HCT116 (cell line): ENCODE measurements around the gene DLG5. TPM values are rescaled to one million over a fixed set of nuclear protein-coding genes. Genes with fewer than 3 reads are reported as not detected.

Experiments used
- ATAC-seq: fragments of 200-7000 bp; cut with Tn5 transposase; 2 replicates; pipeline ENCODE4 v1.9.1; 2020; ENCODE audit warnings: mild to moderate bottlenecking, moderate library complexity
- BruUV-seq: library from RNA; stranded (reverse); fragments of 400-500 nt; replicated peaks from 2 replicates; lab custom pipeline; 2021; lab: Mats Ljungman, UMichigan
- CTCF ChIA-PET: fragments of 300-600 bp; sonication (Branson Sonifier 250); formaldehyde crosslinking; loops from one replicate; lab custom pipeline; 2021; ENCODE audit warnings: antibody characterized with exemption; lab: Charles Lee
- POLR2A ChIA-PET: fragments of 300-600, 350-600 bp; sonication (Branson Sonifier 250); formaldehyde crosslinking; loops from one replicate; lab custom pipeline; 2021; ENCODE audit warnings: antibody characterized with exemption; lab: Charles Lee
- RAD21 ChIA-PET, 2 experiments: fragments of 300-600 bp; sonication (Branson Sonifier 250); formaldehyde crosslinking; loops; one replicate each; lab custom pipeline; 2023; ENCODE audit warnings: low total read pairs in 2 of 2; ENCODE audit not compliant: uncharacterized antibody in 2 of 2, unreplicated experiment in 2 of 2, low non-redundant PET in 1 of 2; lab: Charles Lee
- DNase-seq: peaks from one replicate; pipeline ENCODE4 v3.0.0-alpha.2; 2010; ENCODE audit warnings: low read depth, low spot score
- H2AFZ ChIP-seq: fragments of 200-600 bp; shearing (Covaris generic), sonication (generic); 2 replicates; pipeline ENCODE4 v1.6.1; 2017; ENCODE audit warnings: low read depth, mixed run types, mixed read lengths, antibody characterized with exemption, low read length; ENCODE audit not compliant: poor library complexity, severe bottlenecking
- H3K27ac ChIP-seq: 2 replicates; pipeline ENCODE4 v1.5.1; 2012; ENCODE audit warnings: low read depth, low read length
- H3K27me3 ChIP-seq: fragments of 200-600 bp; sonication (generic); 2 replicates; pipeline ENCODE4 v1.6.1; 2016; ENCODE audit warnings: mixed run types, low read length, mixed read lengths; ENCODE audit not compliant: insufficient read depth
- H3K36me3 ChIP-seq, 2 experiments: fragments of 200-500 bp in 1 of 2; fragments of 200-600 bp in 1 of 2; sonication (Bioruptor generic) in 1 of 2; sonication (generic) in 1 of 2; 2 replicates each; pipeline versions ENCODE4 v1.5.1 to v1.6.1; 2014 to 2016; ENCODE audit warnings: low read length in 2 of 2, inconsistent platforms in 1 of 2, mixed read lengths in 1 of 2, mixed run types in 1 of 2; ENCODE audit not compliant: insufficient read depth in 2 of 2, control insufficient read depth in 1 of 2
- H3K4me1 ChIP-seq, 2 experiments: fragments of 200-600 bp in 1 of 2; sonication (generic) in 1 of 2; 2 replicates each; pipeline versions ENCODE4 v1.5.1 to v1.6.1; 2012 to 2017; ENCODE audit warnings: low read length in 2 of 2, inconsistent platforms in 1 of 2, mild to moderate bottlenecking in 1 of 2, mixed read lengths in 1 of 2, mixed run types in 1 of 2, moderate library complexity in 1 of 2; ENCODE audit not compliant: insufficient read depth in 2 of 2, control insufficient read depth in 1 of 2
- H3K4me2 ChIP-seq: fragments of 200-600 bp; sonication (generic); 2 replicates; pipeline ENCODE4 v1.6.1; 2017; ENCODE audit warnings: mixed run types, low read length, mixed read lengths
- H3K4me3 ChIP-seq, 2 experiments: fragments of 200-600 bp in 1 of 2; sonication (generic) in 1 of 2; replicated peaks in 1 of 2; 2 replicates each; pipeline ENCODE4 v1.5.1; 2011 to 2016; ENCODE audit warnings: low read length in 2 of 2, control low read depth in 1 of 2, low read depth in 1 of 2, mild to moderate bottlenecking in 1 of 2, mixed read lengths in 1 of 2, mixed run types in 1 of 2
- H3K79me2 ChIP-seq: fragments of 200-600 bp; sonication (generic); 2 replicates; pipeline ENCODE4 v1.6.1; 2017; ENCODE audit warnings: mild to moderate bottlenecking, mixed run types, low read length, moderate library complexity, mixed read lengths; ENCODE audit not compliant: insufficient read depth
- H3K9ac ChIP-seq: fragments of 200-600 bp; sonication (generic); 2 replicates; pipeline ENCODE4 v1.6.1; 2016; ENCODE audit warnings: low read length, mixed read lengths
- H3K9me2 ChIP-seq: fragments of 200-600 bp; sonication (generic), shearing (Covaris generic); 2 replicates; pipeline ENCODE4 v1.6.1; 2017; ENCODE audit warnings: mixed run types, mild to moderate bottlenecking, moderate library complexity; ENCODE audit not compliant: insufficient read depth
- H3K9me3 ChIP-seq, 2 experiments: fragments of 200-500 bp in 1 of 2; fragments of 200-600 bp in 1 of 2; sonication (Bioruptor generic) in 1 of 2; sonication (generic) in 1 of 2; 2 replicates each; pipeline ENCODE4 v1.6.1; 2014 to 2017; ENCODE audit warnings: low read length in 2 of 2, mixed read lengths in 2 of 2, inconsistent platforms in 1 of 2, low read depth in 1 of 2, mild to moderate bottlenecking in 1 of 2, mixed run types in 1 of 2, moderate library complexity in 1 of 2; ENCODE audit not compliant: control insufficient read depth in 1 of 2, insufficient read depth in 1 of 2
- H4K20me1 ChIP-seq: fragments of 200-600 bp; sonication (generic), shearing (Covaris generic); 2 replicates; pipeline ENCODE4 v1.6.1; 2017; ENCODE audit warnings: mixed run types, mild to moderate bottlenecking, moderate library complexity; ENCODE audit not compliant: insufficient read depth
- ATF3 ChIP-seq: IDR thresholded peaks from 2 replicates; pipeline ENCODE4 v1.6.1; 2012
- CBX3 ChIP-seq: IDR thresholded peaks from 2 replicates; pipeline ENCODE4 v1.6.1; 2012; ENCODE audit warnings: low read depth
- CEBPB ChIP-seq: IDR thresholded peaks from 2 replicates; pipeline ENCODE4 v1.6.1; 2012; ENCODE audit warnings: low read depth
- ELF1 ChIP-seq: IDR thresholded peaks from 2 replicates; pipeline ENCODE4 v1.6.1; 2012; ENCODE audit warnings: low read depth, borderline replicate concordance
- EZH2 ChIP-seq: fragments of 200-600 bp; sonication (generic); IDR thresholded peaks from 2 replicates; pipeline ENCODE4 v1.6.1; 2017; ENCODE audit warnings: antibody characterized with exemption, mixed run types
- FOSL1 ChIP-seq: IDR thresholded peaks from 2 replicates; pipeline ENCODE4 v1.6.1; 2012; ENCODE audit warnings: low read depth
- JUND ChIP-seq: IDR thresholded peaks from 2 replicates; pipeline ENCODE4 v1.6.1; 2012
- POLR2A ChIP-seq: IDR thresholded peaks from 2 replicates; pipeline ENCODE4 v1.7.0; 2011; ENCODE audit warnings: borderline replicate concordance; ENCODE audit not compliant: insufficient read depth, insufficient read length; ENCODE audit errors: extremely low read depth
- POLR2AphosphoS5 ChIP-seq: IDR thresholded peaks from 2 replicates; pipeline ENCODE4 v1.6.1; 2011; ENCODE audit warnings: mild to moderate bottlenecking, low read depth, low read length, moderate library complexity
- RAD21 ChIP-seq: IDR thresholded peaks from 2 replicates; pipeline ENCODE4 v1.6.1; 2012; ENCODE audit warnings: low read depth, mild to moderate bottlenecking
- REST ChIP-seq: IDR thresholded peaks from 2 replicates; pipeline ENCODE4 v1.6.1; 2012; ENCODE audit warnings: low read depth
- SIN3A ChIP-seq: IDR thresholded peaks from 2 replicates; pipeline ENCODE4 v1.6.1; 2012; ENCODE audit warnings: low read depth
- TCF7L2 ChIP-seq: IDR thresholded peaks from 2 replicates; pipeline ENCODE4 v1.7.0; 2011; ENCODE audit warnings: borderline replicate concordance, inconsistent platforms; ENCODE audit not compliant: insufficient read depth, insufficient read length; ENCODE audit errors: extremely low read depth
- YY1 ChIP-seq: IDR thresholded peaks from 2 replicates; pipeline ENCODE4 v1.6.1; 2011; ENCODE audit warnings: low read length, low read depth, moderate library complexity, mild to moderate bottlenecking; ENCODE audit not compliant: insufficient replicate concordance; ENCODE audit errors: extremely low read depth
- ZBTB33 ChIP-seq: IDR thresholded peaks from 2 replicates; pipeline ENCODE4 v1.6.1; 2011; ENCODE audit warnings: mild to moderate bottlenecking, low read length, moderate library complexity; ENCODE audit not compliant: insufficient replicate concordance; ENCODE audit errors: extremely low read depth
- ZFX ChIP-seq: fragments of 450-650 bp; IDR thresholded peaks from 2 replicates; pipeline ENCODE4 v1.6.1; 2017
- ZNF274 ChIP-seq: fragments of 200-500 bp; sonication (Bioruptor generic); IDR thresholded peaks from 2 replicates; pipeline ENCODE4 v1.6.1; 2014; ENCODE audit warnings: mild to moderate bottlenecking, low read depth, low read length, inconsistent platforms
- intact Hi-C: fragments of 100-400 bp; cut with micrococcal nuclease; formaldehyde crosslinking; loops from 2 replicates; pipeline ENCODE4 v1.10.0; 2022
- total RNA-seq: library from RNA; stranded (reverse); gene quantifications from one replicate; pipeline ENCODE4 v1.2.1, GENCODE V29; 2021; ENCODE audit not compliant: unreplicated experiment
- TF ChIP-seq, protein P1 (sequence below), 3 experiments: fragments of 200-600 bp in 1 of 3; sonication (generic) in 1 of 3; IDR thresholded peaks in 2 of 3; conservative IDR thresholded peaks in 1 of 3; 2 replicates each; pipeline ENCODE4 v1.5.1; 2012 to 2017; ENCODE audit warnings: low read depth in 2 of 3, low read length in 2 of 3, antibody characterized with exemption in 1 of 3, borderline replicate concordance in 1 of 3, control low read depth in 1 of 3, mild to moderate bottlenecking in 1 of 3, mixed read lengths in 1 of 3, mixed run types in 1 of 3, moderate library complexity in 1 of 3; ENCODE audit not compliant: insufficient read depth in 1 of 3

The DLG5 gene
- total RNA-seq, 1 experiment from 2014 or later = 44.8 TPM

DNA sequence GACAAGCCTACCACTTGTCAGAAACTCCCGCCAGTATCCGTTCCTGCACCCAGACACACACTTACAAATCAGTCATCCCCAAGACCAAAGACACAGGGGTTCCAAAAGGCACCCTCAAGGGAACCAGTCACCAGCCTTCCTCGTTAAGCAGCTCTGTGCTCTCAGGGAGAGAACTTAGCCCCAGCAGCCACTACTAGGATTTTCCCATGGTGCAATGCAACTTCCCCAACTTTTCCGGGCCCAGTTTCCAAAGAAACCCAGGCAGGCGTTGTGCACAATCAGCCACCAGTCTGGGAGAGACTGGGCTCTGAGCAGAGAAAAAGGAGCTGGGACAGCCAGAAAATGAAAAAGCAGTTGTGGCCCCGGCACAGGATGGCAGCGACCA, 1.2 kb downstream of the DLG5 start (continued):
- no peak for TF ChIP-seq ZNF274

- H3K4me2 ChIP-seq = no peak overlapping the region
- no peaks in the 10 kb centered on the region for H3K9me2 ChIP-seq
- DNase-seq = no peak
- no peaks in the 10 kb centered on the region for H3K27me3 ChIP-seq
- H3K9me3 ChIP-seq = no peaks in the 10 kb centered on the region
- no TSS peak for BruUV-seq
- no peaks in the 10 kb centered on the region; the same call in 1 of the 2 replicates for H4K20me1 ChIP-seq
- H3K4me1 ChIP-seq = peaks cover 18 to 41% of the 10 kb centered on the region in 2 experiments; a peak in 3 of 4 replicates
- ChIA-PET RAD21 (no interaction called here), CTCF (interaction anchor here (1.4 kb wide), 1 partner anchor 107 kb away, joined by 4 read pairs; the partner anchor contains the start of gene POLR3A), POLR2A (no interaction called here)
- intact Hi-C loops = no loop called here
- H3K4me3 ChIP-seq = no peak overlapping the region
- no peaks in the 10 kb centered on the region for H3K36me3 ChIP-seq
- peaks cover 80% of the 10 kb centered on the region for H3K79me2 ChIP-seq
- no peak overlapping the region for H2AFZ ChIP-seq
- no peak for ATAC-seq
- H3K27ac ChIP-seq = no peak overlapping the region
- no peak overlapping the region for H3K9ac ChIP-seq
- no peak for TF ChIP-seq ZFX
- no peak for TF ChIP-seq CBX3
- TF ChIP-seq, protein P1, sequence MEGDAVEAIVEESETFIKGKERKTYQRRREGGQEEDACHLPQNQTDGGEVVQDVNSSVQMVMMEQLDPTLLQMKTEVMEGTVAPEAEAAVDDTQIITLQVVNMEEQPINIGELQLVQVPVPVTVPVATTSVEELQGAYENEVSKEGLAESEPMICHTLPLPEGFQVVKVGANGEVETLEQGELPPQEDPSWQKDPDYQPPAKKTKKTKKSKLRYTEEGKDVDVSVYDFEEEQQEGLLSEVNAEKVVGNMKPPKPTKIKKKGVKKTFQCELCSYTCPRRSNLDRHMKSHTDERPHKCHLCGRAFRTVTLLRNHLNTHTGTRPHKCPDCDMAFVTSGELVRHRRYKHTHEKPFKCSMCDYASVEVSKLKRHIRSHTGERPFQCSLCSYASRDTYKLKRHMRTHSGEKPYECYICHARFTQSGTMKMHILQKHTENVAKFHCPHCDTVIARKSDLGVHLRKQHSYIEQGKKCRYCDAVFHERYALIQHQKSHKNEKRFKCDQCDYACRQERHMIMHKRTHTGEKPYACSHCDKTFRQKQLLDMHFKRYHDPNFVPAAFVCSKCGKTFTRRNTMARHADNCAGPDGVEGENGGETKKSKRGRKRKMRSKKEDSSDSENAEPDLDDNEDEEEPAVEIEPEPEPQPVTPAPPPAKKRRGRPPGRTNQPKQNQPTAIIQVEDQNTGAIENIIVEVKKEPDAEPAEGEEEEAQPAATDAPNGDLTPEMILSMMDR (IDR thresholded peaks at IDR 0.05 in 2 of 3, conservative IDR thresholded peaks at IDR 0.05 in 1 of 3; ENCODE audit: borderline replicate concordance in 1 of 3, insufficient read depth in 1 of 3, low read depth in 2 of 3, low read length in 2 of 3) = no peak
- TF ChIP-seq ZBTB33 = no peak
- TF ChIP-seq SIN3A = no peak
- TF ChIP-seq JUND = no peak
- TF ChIP-seq REST = no peak
- no peak for TF ChIP-seq ATF3
- TF ChIP-seq POLR2A = no peak
- TF ChIP-seq EZH2 = no peak
- TF ChIP-seq CEBPB = no peak
- no peak for TF ChIP-seq POLR2AphosphoS5
- no peak for TF ChIP-seq ZNF274
- no peak for TF ChIP-seq TCF7L2
- TF ChIP-seq YY1 = no peak
- TF ChIP-seq RAD21 = no peak
- TF ChIP-seq FOSL1 = no peak
- TF ChIP-seq ELF1 = no peak
These were observed 3.9 kb downstream of the DLG5 start for GRCh38 chr10:77922566-77923179.
